GM12864 (cell line): ENCODE measurements around the gene ATP5ME.
"Not testable (repeated sequence)": the region's sequence is repeated elsewhere in the genome, so short reads cannot be mapped to it uniquely, and the experiment has no call there.

Experiments
- DNase-seq: peaks from one replicate; pipeline ENCODE4 v3.0.0-alpha.2; 2011; ENCODE audit warnings: low read depth
- H3K4me3 ChIP-seq: 2 replicates; pipeline ENCODE4 v1.5.1; 2011; ENCODE audit warnings: mild to moderate bottlenecking, low read depth, low read length, control low read depth
- CTCF ChIP-seq: IDR thresholded peaks from 2 replicates; pipeline ENCODE4 v1.5.1; 2011; ENCODE audit warnings: low read depth, mild to moderate bottlenecking, moderate library complexity, low read length, control low read depth, inconsistent platforms; ENCODE audit errors: missing control alignments

ATP5ME gene

DNA sequence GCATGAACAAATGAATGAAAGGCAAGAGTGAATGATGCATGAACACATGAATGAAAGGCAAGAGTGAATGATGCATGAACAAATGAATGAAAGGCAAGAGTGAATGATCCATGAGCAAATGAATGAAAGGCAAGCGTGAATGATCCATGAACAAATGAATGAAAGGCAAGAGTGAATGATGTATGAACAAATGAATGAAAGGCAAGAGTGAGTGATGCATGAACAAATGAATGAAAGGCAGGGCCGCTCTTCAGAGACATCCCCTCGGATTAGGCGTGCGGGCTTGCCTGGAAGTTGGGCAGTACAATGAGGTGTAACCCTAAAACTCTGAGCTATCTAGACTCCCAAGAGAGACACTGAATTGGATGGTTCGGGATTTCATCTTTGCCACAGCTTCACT is 35.3 kb upstream of the ATP5ME start:
- no peak for DNase-seq
- H3K4me3 ChIP-seq: no peak overlapping the region
- TF ChIP-seq CTCF: no peak

DNA sequence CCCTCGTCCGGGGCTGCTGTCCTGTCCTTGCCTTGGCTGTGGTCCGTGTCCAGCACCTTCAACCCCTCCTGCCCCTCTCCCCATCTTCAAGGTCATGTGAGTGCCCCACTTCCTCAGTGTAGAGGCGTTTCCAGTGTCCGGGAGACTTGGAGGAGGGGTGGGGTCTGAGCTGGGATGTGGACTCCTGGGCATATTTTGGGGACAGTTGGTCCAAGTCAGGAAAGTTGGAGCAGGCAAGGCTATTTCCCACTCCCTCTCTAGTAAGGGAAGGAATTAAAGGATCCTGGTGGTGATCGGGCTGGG is 34.5 kb upstream of the ATP5ME start:
- no peak overlapping the region for H3K4me3 ChIP-seq
- no peak for DNase-seq
- TF ChIP-seq CTCF: no peak

DNA sequence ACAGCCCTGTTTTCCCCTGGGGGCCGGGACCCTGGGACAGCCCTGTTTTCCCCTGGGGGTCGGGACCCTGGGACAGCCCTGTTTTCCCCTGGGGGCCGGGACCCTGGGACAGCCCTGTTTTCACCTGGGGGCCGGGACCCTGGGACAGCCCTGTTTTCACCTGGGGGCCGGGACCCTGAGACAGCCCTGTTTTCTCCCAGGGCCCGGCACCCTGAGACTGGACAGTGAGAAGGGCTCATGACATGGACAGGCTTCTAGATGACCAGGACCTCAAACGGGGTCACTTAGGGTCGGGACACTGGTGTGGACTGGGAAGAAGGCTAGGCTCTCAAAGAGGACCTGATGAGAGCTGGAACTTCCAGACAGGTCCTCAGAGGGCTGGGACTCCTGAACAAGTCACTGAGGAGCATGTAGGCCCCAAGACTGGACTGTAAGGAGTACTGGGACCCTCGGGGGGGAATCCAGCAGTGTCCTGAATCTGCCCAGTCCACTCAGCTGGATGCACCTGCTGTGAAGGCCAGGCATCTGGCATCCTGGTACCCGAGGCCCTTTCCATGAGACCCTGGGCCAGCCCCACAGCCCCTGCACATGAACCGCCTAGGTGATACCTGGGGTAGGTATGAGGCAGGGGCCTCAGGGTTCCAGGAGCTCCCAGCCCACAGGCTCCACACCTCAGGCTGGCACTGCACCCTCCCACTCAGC is 34.0 kb upstream of the ATP5ME start:
- DNase-seq: no peak
- TF ChIP-seq CTCF: no peak
- H3K4me3 ChIP-seq: no peak overlapping the region

DNA sequence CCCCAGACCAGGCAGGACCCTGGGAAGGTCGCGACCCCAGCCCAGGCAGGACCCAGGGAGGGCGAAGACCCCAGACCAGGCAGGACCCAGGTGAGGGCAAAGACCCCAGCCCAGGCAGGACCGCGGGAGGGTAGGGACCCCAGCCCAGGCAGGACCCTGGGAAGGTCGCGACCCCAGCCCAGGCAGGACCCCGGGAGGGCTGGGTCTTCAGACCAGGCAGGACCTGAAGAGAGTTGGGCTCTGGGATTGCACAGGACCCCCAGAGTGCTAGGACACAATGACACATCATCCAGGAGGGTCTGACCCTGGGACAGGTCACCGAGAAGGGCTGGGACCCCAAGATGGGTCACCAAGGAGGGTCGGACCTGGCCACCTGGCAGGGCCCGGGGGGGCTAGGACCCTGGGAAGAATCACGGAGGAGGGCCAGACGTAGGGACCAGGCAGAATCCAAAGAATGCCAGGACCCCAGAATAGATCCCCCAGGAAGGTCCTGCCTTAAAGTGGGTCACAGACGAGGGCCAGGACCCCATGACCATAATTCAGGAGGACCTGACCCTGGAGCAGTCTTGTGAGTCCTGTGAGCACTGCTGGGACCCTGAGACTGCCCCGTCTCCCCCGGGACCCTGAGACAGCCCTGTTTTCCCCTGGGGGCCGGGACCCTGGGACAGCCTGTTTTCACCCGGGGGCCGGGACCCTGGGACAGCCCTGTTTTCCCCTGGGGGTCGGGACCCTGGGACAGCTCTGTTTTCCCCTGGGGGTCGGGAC is 32.9 kb upstream of the ATP5ME start:
- no peak for TF ChIP-seq CTCF
- peak overlapping the region; percentile 98 for H3K4me3 ChIP-seq
- no peak for DNase-seq

- peak overlapping the region; percentile 98 for H3K4me3 ChIP-seq
- not testable (repeated sequence) for DNase-seq
These were observed 32.1 kb upstream of the ATP5ME start for GRCh38 chr4:706083-706633.

GRCh38 chr4:705278-706082 is 31.4 kb upstream of the ATP5ME start, which contains the start of gene PCGF3:
Gene PCGF3 (plus strand): TSS chr4:705832. CDS start chr4:733681, 27,849 bp downstream.
- TF ChIP-seq CTCF: no peak

DNA sequence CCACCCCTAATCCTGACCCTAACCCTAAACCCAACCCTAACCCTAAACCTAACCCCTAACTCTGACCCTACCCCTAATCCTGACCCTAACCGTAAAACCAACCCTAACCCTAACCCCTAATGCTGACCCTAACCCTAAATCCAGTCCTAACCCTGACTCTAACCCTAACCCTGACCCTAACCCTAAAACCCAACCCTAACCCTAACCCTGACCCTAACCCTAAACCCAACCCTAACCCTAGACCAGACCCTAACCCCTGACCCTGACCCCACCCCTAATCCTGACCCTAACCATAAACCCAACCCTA is 30.8 kb upstream of the ATP5ME start:
- H3K4me3 ChIP-seq: peak overlapping the region; percentile 48; the same call in 1 of the 2 replicates
- no peak for TF ChIP-seq CTCF
- DNase-seq: no peak

More at GRCh38 chr4:705278-706082, 31.4 kb upstream of the ATP5ME start, which contains the start of gene PCGF3:
- DNase-seq: peak; percentile 61
- H3K4me3 ChIP-seq: peak within 1 kb of the TSS; percentile 98
